ENCODE measurements around the gene AP2A2. TPM values are rescaled to one million over a fixed set of nuclear protein-coding genes. Genes with fewer than 3 reads are reported as not detected.

The AP2A2 gene
- total RNA-seq, 1 experiment from 2014 or later = 43.1 TPM

DNA sequence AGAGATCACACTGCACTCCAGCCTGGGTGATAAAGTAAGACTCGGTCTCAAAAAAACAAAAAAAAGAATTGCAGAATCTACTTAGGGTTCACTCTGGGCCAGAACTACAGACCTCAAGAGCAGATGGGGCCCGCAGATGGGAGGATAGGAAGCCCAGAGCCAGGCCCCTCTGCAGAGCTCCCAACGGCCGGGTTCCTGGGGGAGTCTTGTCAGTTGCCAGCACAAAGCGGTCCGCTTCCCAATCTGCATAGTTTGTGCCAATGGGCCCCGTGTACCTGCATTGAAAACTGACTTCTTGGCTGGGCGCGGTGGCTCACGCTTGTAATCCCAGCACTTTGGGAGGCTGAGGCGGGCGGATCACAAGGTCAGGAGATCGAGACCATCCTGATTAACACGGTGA lies 13.4 kb upstream of the AP2A2 start:
- Histone ChIP-seq H3K9me3 (no peaks in the 10 kb centered on the region), H3K36me3 (peaks cover 16% of the 10 kb centered on the region), H3K4me3 (no peak overlapping the region), H3K27me3 (no peaks in the 10 kb centered on the region)
- no peak for DNase-seq

DNA sequence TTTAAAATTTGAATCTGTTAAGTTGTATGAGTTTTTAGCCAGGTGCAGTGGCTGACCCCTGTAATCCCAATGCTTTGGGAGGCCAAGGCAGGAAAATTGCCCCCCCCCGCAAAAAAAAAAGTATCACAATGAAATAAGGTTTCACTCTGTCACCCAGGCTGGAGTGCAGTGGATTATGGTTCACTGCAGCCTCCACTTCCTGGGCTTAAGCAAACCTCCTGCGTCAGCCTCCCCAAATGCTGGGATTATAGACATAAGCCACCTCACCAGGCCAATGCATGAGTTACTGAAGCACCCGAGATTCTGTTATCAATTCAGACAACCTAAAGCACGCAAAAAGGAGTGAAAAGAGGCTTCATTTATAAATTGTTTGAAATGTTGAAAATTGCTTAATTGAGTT lies 12.6 kb upstream of the AP2A2 start:
- Histone ChIP-seq H3K36me3 (peaks cover 12% of the 10 kb centered on the region), H3K9me3 (no peaks in the 10 kb centered on the region), H3K27me3 (no peaks in the 10 kb centered on the region), H3K4me3 (no peak overlapping the region)
- no peak for DNase-seq

DNA sequence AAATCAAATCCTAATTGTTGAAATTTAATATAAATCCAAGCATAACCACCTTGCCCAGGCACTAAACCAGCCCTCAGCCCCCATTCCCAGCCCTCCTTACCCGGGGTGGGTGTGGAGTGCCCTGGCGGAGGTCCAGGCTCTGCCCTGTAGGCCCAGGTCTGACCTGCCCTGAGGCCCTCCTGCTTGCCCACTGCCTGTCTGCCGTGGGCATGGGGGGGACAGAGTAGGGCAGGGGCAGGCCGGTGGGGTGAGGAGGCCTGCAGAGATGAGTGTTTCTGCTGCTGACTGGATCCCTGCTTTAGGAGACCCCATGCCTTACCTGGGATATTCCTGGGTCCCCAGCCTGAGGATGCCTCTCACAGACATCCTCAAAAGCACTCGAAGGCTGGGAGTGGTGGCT lies 11.5 kb upstream of the AP2A2 start:
- Histone ChIP-seq H3K4me3 (no peak overlapping the region), H3K9me3 (no peaks in the 10 kb centered on the region), H3K36me3 (0 out of 2 replicates have a peak, but pooled peaks cover 3% of the 10 kb centered on the region), H3K27me3 (no peaks in the 10 kb centered on the region)
- no peak for DNase-seq

DNA sequence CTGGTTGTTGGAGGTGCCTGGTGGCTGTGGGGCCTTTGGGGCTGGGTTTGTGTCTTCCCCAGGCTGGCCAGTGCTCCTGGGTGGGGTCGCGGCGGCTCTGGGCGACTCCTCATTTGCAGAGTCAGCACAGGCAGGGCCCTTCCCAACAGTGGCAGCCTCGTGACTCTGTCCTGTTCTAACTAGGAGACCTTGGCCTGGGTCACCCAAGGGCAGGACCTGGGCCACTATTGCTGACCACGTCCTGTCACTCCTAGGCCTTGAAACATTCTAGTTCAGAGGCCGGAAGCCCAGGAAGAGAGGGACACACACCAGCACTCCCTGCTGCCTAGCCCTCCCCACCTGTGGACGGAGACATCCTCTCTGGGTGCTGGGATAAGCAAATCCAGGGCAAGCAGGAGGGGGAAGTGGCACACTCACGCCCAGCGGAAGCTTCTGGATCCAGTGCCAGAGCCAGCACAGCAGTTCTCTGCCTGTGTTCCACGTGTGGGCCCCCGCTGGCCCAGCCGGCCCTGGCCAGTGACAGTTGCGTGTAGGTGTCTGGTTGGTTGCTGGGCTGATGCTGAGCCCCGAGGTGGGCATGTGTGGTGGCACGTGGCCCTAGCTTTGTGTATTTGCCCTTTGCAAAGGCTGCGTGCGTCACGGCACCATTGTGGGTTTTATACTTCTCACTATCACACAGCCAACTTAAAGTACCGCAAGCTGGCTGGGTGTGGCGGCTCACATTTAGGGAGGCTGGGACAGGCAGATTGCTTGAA lies 10.7 kb upstream of the AP2A2 start:
- Histone ChIP-seq H3K4me3 (no peak overlapping the region), H3K27me3 (no peaks in the 10 kb centered on the region)
- DNase-seq = no peak

DNA sequence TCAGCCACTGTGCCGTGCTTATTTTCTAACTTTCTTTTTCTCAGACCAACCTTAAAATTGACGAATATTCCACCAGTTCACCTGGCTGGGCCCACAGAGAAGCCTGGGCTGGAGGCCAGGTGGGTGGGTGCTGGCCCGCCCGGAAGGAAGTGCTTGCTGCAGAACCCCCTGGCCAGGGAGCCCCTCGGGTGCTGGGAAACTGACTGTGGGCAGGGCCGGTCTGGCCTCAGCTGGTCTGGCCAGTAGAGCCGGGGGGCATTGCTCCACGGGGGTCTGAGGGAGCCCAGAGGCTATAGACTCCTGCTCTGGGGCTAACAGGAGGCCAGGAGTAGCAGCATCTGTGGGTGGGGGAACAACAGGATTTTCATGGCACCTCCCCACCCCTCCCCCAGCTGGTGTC lies 8.2 kb upstream of the AP2A2 start:
- no peaks in the 10 kb centered on the region for H3K27me3 ChIP-seq
- H3K36me3 ChIP-seq = no peaks in the 10 kb centered on the region
- H3K4me3 ChIP-seq = no peak overlapping the region
- H3K9me3 ChIP-seq = no peaks in the 10 kb centered on the region
- no peak for DNase-seq

More for the DNA sequence above, 10.7 kb upstream of the AP2A2 start:
- no peaks in the 10 kb centered on the region for H3K9me3 ChIP-seq
- no peaks in the 10 kb centered on the region for H3K36me3 ChIP-seq

DNA sequence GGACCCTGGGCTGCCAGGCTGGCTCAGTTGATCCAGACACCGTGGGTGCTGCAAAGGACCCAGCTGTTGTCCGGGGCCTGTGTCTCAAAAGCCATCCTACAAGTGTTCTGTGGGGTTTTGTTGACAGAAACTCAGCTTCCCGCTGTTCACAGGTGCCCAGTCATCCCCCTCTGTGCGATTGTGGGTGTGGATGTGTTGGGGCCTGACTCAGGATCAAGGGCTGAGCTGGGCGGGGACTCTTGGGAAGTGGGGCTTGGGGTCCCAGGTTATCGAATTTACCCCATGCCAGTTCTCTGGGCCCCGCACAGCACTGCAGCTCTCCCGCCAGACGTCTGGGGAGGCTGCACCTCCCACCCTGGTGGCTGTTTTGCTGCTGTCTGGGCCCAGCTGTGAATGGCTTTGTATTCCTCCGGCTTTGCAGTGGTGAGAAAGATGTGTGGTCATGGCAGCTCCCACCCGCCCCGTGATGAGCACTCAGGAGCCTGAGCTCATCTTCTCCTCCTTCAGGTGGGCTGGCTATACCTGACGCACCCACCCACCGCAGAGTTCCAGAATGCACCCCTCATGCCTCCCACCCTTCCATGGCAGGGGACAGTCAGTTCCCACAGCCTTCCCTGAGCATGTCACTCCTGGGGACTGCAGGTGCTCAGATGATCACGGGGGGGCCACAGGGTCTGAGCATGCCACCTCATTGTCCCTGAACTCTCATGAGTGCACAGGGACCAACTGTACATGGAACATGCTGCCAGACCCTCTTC lies 3.6 kb upstream of the AP2A2 start:
- no peak for DNase-seq
- H3K9me3 ChIP-seq = no peaks in the 10 kb centered on the region
- H3K4me3 ChIP-seq = no peak overlapping the region
- H3K36me3 ChIP-seq = peaks cover 2% of the 10 kb centered on the region
- H3K27me3 ChIP-seq = no peaks in the 10 kb centered on the region

DNA sequence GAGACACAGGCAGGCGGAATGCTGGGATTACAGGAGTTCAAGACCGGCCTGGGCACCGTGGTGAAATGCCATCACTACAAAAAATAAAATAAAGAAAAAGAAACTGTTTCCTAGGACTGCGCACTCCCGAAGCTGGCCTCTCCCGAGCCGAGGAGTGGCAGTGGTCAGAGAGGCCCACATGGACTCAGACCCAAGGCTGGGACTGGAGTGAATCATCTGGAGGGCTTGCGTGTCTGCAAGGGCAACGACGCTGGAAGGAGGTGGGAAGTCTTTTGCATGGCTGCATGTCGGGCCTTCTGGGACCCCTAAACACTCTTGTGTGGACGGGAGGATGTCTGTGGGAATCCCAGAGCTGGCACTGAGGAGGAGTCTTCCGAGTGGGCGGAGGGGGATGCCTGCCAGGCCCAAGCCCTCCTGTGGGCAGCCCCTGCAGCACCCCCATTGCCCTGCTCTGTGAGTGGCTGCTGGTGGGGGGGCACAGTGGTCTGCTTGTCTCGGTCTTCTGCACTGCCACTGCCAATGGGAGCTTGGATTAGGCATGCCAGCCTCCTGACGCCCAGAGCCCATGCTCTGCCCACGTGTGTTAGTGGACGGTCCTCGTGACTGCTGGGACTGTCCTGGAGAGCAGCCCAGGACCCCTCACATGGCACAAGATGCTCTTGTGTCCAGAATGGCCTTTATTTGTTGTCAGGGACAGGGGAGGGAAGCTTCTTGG lies 1.8 kb upstream of the AP2A2 start:
- Histone ChIP-seq H3K4me3 (no peak overlapping the region), H3K27me3 (no peaks in the 10 kb centered on the region), H3K9me3 (no peaks in the 10 kb centered on the region), H3K36me3 (peaks cover 18% of the 10 kb centered on the region)
- DNase-seq = no peak

DNA sequence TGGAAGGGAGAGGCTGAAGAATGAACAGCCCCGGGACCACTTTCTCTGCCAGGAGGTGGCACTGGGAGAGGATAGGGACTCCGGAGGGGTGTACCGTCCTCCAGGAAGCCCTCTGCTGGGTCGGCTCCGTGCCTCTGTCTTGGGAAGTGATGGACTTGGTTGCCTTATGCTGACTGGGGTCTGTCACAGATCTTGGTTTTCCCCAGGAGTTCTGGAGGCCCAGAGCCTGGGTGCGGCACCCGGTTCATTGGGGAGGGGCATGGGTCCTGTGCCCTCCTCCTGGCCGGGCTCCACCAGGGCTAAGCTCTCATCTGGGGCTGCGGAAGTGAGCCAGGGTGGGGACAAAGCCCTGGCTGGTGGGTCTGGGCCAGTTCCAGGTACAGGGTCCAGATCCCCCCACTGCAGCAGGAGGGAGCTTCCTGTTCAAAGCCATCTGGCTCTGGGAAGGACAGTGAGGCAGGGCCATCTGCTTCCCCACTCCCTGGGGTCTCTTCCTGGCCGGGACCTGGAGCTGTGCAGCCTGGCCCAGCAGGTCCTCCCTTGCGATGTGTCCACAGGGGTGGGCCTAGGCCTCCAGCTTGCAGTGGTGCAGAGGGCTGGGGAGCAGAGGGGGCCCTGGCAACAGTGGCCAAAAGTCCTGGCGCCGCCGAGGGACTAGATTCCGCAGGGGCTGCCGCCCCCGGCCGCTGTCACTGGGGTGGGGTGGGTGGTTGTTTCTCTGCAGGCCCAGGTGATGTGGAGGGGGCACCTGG lies 1.1 kb upstream of the AP2A2 start:
- Histone ChIP-seq H3K9me3 (no peaks in the 10 kb centered on the region), H3K27me3 (no peaks in the 10 kb centered on the region), H3K4me3 (no peak overlapping the region), H3K36me3 (peaks cover 21% of the 10 kb centered on the region)
- DNase-seq = no peak

DNA sequence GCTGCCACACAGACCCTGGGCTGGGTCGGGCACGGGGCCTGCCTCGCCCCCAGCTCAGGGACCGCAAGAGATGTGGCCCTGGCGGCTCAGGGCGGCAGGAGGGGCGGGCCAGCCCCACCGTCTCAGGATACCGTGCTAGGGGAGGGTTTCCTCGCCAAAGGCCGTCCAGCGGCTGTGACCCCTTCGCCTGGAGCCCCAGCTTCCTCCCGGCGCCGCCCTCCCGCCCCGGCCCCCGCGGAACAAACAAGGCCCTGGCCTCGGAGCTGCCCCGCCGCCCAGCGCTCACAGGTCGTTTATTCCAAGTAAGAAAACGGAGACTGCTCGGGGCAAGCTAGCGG lies 543 bp upstream of the AP2A2 start:
- H3K36me3 ChIP-seq = peaks cover 22% of the 10 kb centered on the region
- no peak for DNase-seq
- no peaks in the 10 kb centered on the region for H3K27me3 ChIP-seq
- peak overlapping the region; percentile 76 for H3K4me3 ChIP-seq
- H3K9me3 ChIP-seq = no peaks in the 10 kb centered on the region

DNA sequence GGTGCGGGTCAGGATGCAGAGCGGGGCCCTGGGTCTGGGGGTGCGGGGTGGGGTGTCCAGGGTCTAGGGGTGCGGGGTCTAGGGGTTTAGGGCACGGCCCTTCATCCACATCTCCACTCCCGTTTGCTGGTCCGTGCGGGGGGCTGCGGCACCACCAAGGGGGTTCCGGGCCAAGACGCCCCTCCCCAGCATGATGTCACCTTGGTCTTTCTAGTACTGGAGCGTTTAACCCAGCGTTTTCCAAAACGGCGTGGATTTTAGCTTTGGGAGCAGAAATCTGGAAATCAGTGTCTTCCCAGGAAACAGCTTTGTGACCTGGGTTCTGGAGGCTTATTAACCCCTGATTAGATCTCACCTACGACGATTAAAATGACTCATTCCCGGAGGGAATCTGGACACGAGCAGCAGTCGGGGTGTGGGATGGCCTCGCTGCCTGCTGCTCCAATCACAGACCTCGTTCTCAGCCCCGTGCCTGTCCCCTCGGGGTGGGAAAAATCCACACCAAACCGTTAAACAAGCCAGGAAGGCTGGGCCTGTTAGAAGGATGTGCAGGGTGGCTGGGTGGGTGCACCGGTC lies 759 bp downstream of the AP2A2 start:
- no peaks in the 10 kb centered on the region for H3K27me3 ChIP-seq
- peak; percentile 53 for DNase-seq
- H3K36me3 ChIP-seq = peaks cover 29% of the 10 kb centered on the region
- no peaks in the 10 kb centered on the region for H3K9me3 ChIP-seq
- H3K4me3 ChIP-seq = peak overlapping the region; percentile 76

DNA sequence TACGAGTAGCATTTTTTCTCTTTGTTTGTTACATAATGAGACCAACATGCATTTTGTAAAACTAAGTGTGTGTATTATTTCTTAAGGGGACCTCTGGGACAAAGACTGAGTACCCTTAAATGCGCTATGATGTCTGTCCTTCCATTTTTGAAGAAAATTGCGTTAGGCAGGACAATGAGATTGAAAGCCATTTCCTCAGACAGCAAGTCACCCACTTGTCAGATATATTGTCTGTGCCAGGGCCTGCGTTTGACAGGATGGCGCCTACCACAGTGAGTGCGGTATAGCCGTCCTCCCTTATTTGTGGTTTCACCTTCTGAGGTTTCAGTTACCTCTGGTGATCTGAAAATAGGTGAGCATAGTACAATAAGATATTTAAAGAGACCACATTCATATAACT lies 2.2 kb downstream of the AP2A2 start:
- Histone ChIP-seq H3K9me3 (no peaks in the 10 kb centered on the region), H3K4me3 (no peak overlapping the region), H3K27me3 (no peaks in the 10 kb centered on the region), H3K36me3 (peaks cover 38% of the 10 kb centered on the region)
- no peak for DNase-seq

DNA sequence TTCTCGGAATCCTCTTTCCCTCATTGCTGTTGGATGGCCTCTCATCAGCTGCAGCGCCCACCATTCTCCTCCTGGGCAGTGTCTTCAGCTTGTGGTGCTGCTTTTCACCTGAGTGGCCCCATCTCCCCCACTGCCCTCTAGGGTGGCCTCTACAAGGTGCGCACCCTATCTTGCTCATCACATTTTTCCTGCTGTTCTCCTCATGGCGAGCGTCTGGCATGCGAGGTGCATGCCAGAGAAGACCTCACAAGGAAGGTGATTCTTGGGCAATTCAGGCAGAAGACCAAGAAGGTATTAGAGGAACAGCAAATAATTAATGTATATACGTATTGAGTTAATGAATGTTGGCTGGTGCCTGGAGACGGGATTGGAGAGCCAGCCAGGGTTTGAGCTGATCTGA lies 3.1 kb downstream of the AP2A2 start:
- Histone ChIP-seq H3K27me3 (no peaks in the 10 kb centered on the region), H3K4me3 (no peak overlapping the region), H3K36me3 (peaks cover 42% of the 10 kb centered on the region), H3K9me3 (no peaks in the 10 kb centered on the region)
- no peak for DNase-seq

DNA sequence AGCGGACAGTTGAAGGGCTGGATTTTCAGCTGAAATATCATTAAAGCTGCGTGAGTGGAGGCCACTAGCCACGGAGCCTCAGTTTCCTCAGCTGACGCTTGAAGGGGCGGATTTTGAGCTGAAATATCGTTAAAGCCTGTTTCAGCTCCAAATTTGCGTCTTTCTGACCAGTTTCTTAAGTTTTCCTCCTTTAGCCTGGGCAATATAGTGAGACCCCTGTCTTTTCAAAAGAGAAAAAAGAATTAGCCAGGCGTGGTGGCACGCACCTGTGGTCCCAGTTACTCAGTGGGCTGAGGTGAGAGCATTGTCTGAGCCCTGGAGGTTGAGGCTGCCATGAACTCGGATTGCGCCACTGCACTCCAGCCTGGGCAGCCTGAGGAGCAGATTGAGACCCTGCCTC lies 3.7 kb downstream of the AP2A2 start:
- no peak overlapping the region for H3K4me3 ChIP-seq
- DNase-seq = no peak
- H3K27me3 ChIP-seq = no peaks in the 10 kb centered on the region
- H3K9me3 ChIP-seq = no peaks in the 10 kb centered on the region
- H3K36me3 ChIP-seq = peaks cover 42% of the 10 kb centered on the region

DNA sequence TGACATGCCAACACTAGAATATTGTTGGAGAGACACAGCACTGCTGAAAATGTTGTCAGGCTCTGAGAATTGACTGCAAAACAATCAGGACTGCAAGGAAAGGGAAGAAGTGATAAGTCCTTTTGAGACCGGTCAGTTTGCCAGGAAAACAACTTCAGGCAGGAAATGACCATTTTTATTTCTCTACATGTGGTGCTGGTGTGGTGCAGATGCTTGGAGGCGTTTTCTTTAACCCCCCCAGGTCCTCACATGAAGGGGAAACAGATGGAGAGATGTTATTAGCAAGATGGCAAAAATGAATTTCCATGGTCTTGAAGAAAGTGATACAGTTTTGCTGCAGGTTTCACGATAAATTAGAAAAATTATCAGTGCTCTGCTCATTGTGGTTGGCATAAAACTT lies 5.7 kb downstream of the AP2A2 start:
- Histone ChIP-seq H3K36me3 (peaks cover 42% of the 10 kb centered on the region), H3K9me3 (no peaks in the 10 kb centered on the region), H3K4me3 (no peak overlapping the region), H3K27me3 (no peaks in the 10 kb centered on the region)
- no peak for DNase-seq

DNA sequence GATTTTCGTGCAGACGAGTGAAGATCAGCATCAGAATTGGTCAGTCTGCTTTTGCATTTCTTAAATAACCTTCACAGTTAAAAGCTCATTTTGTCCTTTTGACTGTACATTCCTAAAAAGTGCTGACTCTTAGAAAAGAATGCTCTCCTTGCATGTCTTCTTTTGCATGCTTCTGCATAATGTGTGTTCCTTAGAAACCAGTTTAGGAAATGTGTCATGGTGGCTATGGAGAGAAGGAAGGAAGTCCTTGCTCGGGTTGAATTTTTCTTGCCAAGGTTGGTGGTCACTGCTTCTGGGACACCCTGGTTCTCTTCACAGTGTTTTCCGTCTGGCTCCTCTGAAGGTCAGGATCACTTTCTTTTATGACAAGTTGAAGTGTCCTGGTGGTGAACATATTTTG lies 6.8 kb downstream of the AP2A2 start:
- no peak overlapping the region for H3K4me3 ChIP-seq
- no peak for DNase-seq
- no peaks in the 10 kb centered on the region for H3K9me3 ChIP-seq
- peaks cover 41% of the 10 kb centered on the region for H3K36me3 ChIP-seq
- no peaks in the 10 kb centered on the region for H3K27me3 ChIP-seq

DNA sequence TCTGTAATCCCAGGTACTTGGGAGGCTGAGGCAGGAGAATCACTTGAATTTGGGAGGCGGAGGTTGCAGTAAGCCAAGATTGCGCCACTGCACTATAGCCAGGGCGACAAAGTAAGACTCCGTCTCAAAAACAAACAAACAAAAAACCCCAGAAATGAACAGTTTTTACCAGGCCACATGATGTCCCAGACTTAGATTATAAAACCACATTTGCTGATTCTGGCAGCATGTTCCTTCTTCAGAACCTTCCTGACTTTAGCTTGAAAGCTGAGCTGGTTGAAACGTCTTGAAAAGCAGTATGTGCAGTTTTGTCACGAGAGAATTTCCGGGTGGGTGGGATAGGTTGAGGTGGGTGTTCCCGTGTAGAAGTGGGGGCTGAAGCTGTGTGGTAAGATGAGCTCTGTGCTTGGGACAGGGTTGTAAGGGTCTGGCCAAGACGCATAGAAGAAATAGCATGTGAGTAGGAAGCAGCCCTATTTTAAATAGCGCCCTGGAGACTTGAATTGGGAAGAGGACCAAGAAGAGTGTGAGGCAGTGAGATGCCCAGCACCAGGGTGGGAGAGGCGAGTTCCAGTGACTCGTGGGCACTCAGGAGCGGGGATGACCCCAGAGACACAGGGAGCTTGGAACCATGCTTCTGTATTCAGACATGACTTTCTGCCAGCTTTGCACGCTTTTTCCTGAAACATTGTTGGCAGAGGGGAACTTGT lies 7.6 kb downstream of the AP2A2 start:
- no peaks in the 10 kb centered on the region for H3K27me3 ChIP-seq
- no peaks in the 10 kb centered on the region for H3K9me3 ChIP-seq
- peaks cover 34% of the 10 kb centered on the region for H3K36me3 ChIP-seq
- H3K4me3 ChIP-seq = no peak overlapping the region
- no peak for DNase-seq

Data from MG63 (cell line).